Central memory CD8-positive, alpha-beta T cell (primary cell): ENCODE results near the gene FMNL2.

Source experiments
- ATAC-seq: fragments of 150-1000 bp; cut with Tn5 transposase; replicated peaks from 2 replicates; pipeline ENCODE4 v1.10.0; 2022; ENCODE audit warnings: mild to moderate bottlenecking, moderate FRiP score, moderate number of reproducible peaks; ENCODE audit not compliant: poor library complexity, severe bottlenecking; ENCODE audit errors: extremely low read depth
- DNase-seq, 2 donors: peaks; one replicate each; pipeline ENCODE4 v3.0.0; 2021; ENCODE audit warnings: low spot score in 2 of 2
- H3K27ac Mint-ChIP-seq: one replicate; pipeline ENCODE4 v1.8.0; 2022; ENCODE audit warnings: low read depth, mild to moderate bottlenecking, moderate library complexity, mixed read lengths
- H3K27me3 Mint-ChIP-seq: one replicate; pipeline ENCODE4 v1.8.0; 2022; ENCODE audit warnings: mixed read lengths
- H3K36me3 Mint-ChIP-seq: one replicate; pipeline ENCODE4 v1.8.0; 2022; ENCODE audit warnings: mild to moderate bottlenecking, moderate library complexity, mixed read lengths; ENCODE audit not compliant: insufficient read depth
- H3K4me1 Mint-ChIP-seq: one replicate; pipeline ENCODE4 v1.8.0; 2022; ENCODE audit warnings: mixed read lengths
- H3K4me3 Mint-ChIP-seq: one replicate; pipeline ENCODE4 v1.8.0; 2022; ENCODE audit warnings: mild to moderate bottlenecking, moderate library complexity, mixed read lengths
- H3K9me3 Mint-ChIP-seq: one replicate; pipeline ENCODE4 v1.8.0; 2022; ENCODE audit warnings: mixed read lengths

The FMNL2 gene

DNA sequence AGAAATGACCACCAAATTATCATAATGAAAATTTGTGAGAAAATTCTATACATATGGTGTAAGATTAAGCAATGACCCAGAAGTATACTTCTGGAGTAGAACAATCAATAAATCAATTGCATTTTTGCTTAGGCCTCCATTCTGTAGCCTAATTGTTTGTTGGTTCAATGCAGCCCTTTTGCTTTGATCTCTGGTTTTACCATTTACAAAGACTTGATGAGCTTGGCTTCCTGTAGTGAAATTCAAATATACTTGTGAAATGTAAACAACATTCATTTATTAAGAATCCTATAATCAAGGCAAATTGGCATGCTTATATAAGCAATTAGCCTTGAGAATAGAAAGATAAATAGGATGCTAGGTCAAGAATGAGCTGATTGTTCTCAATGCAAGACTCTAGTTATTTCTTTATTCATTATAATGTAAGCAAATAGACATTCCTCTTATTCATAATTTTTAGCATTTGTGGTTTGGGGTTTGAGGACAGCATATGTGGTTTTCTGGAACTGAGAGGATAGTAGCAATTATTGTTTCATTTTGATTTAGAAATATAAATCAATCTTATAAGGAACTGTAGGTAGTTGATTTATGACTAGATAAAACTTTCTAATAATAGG is 9.7 kb downstream of the FMNL2 start:
- H3K36me3 Mint-ChIP-seq, result no peaks in the 10 kb centered on the region
- no peaks in the 10 kb centered on the region for H3K4me1 Mint-ChIP-seq
- H3K27ac Mint-ChIP-seq, result no peak overlapping the region
- H3K4me3 Mint-ChIP-seq, result no peak overlapping the region
- H3K9me3 Mint-ChIP-seq, result no peaks in the 10 kb centered on the region
- DNase-seq (no peak), ATAC-seq (no peak)
- H3K27me3 Mint-ChIP-seq, result no peaks in the 10 kb centered on the region

GRCh38 chr2:152347076-152347475 is 12.1 kb downstream of the FMNL2 start:
- DNase-seq (no peak), ATAC-seq (no peak)
- H3K27me3 Mint-ChIP-seq, result no peaks in the 10 kb centered on the region
- H3K27ac Mint-ChIP-seq, result no peak overlapping the region
- no peak overlapping the region for H3K4me3 Mint-ChIP-seq
- no peaks in the 10 kb centered on the region for H3K4me1 Mint-ChIP-seq
- H3K9me3 Mint-ChIP-seq, result no peaks in the 10 kb centered on the region
- H3K36me3 Mint-ChIP-seq, result no peaks in the 10 kb centered on the region

GRCh38 chr2:152348388-152348787 is 13.4 kb downstream of the FMNL2 start:
- no peaks in the 10 kb centered on the region for H3K36me3 Mint-ChIP-seq
- no peak overlapping the region for H3K4me3 Mint-ChIP-seq
- H3K27me3 Mint-ChIP-seq, result no peaks in the 10 kb centered on the region
- H3K4me1 Mint-ChIP-seq, result no peaks in the 10 kb centered on the region
- no peak overlapping the region for H3K27ac Mint-ChIP-seq
- H3K9me3 Mint-ChIP-seq, result no peaks in the 10 kb centered on the region
- DNase-seq (no peak), ATAC-seq (no peak)

- Mint-ChIP-seq H3K4me1 (no peaks in the 10 kb centered on the region), H3K27ac (no peak overlapping the region), H3K27me3 (no peaks in the 10 kb centered on the region), H3K36me3 (no peaks in the 10 kb centered on the region), H3K4me3 (no peak overlapping the region), H3K9me3 (no peaks in the 10 kb centered on the region)
- ATAC-seq (no peak), DNase-seq (no peak)
These were observed 14.4 kb downstream of the FMNL2 start for GRCh38 chr2:152349416-152349815.

- Mint-ChIP-seq H3K4me3 (no peak overlapping the region), H3K27ac (no peak overlapping the region), H3K36me3 (no peaks in the 10 kb centered on the region), H3K4me1 (no peaks in the 10 kb centered on the region), H3K9me3 (no peaks in the 10 kb centered on the region), H3K27me3 (no peaks in the 10 kb centered on the region)
- ATAC-seq, result no peak
- DNase-seq, result no peak
These were observed 15.2 kb downstream of the FMNL2 start for GRCh38 chr2:152350155-152350679.

DNA sequence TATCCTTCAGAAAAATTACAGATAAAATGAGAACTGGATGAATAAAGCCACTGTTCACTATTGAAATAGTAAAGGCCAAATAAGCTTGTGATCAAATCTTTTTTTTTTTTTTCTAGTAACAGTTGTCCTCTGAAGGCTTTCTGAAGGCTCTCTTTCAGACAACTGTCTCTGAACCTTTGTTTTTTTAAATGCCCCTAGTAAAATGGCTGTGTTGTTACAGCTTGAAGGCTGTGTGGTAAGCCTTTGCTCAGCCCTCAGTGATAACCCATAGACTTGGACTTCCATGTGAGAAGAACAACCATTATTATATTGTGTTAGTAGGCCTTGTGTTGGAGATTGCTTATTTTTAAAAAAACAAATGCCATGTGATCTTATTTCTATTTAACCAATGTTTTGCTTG is 17.6 kb downstream of the FMNL2 start:
- H3K27ac Mint-ChIP-seq, result no peak overlapping the region

DNA sequence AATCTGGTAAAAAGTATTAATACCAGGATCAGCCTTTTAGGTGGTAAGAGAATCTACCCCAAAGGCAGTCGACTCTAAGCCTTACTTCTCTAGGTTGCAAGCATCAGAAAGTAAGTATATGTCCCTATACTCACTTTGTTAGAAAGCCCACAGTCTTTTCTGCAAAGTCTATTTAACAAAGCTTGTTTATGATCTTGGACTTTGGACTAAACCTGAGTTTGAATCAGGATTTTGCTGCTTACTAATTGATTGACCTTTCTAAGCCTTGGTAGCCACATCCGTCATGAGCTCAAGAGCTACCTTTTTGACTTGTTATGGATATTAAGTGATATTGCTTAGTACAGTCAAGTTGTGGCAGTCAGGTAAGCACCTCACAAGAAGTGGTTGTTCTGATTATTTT is 18.4 kb downstream of the FMNL2 start:
- Mint-ChIP-seq H3K27me3 (no peaks in the 10 kb centered on the region), H3K4me3 (no peak overlapping the region), H3K9me3 (peaks cover 6% of the 10 kb centered on the region), H3K27ac (no peak overlapping the region), H3K36me3 (no peaks in the 10 kb centered on the region), H3K4me1 (no peaks in the 10 kb centered on the region)
- ATAC-seq (no peak), DNase-seq (no peak)

More for the DNA sequence above, 17.6 kb downstream of the FMNL2 start:
- no peak overlapping the region for H3K4me3 Mint-ChIP-seq
- H3K9me3 Mint-ChIP-seq, result peaks cover under 1% of the 10 kb centered on the region
- H3K4me1 Mint-ChIP-seq, result no peaks in the 10 kb centered on the region
- H3K36me3 Mint-ChIP-seq, result no peaks in the 10 kb centered on the region
- DNase-seq (no peak), ATAC-seq (no peak)
- H3K27me3 Mint-ChIP-seq, result no peaks in the 10 kb centered on the region

GRCh38 chr2:152354069-152354755 is 19.2 kb downstream of the FMNL2 start:
- no peak overlapping the region for H3K4me3 Mint-ChIP-seq
- no peak overlapping the region for H3K27ac Mint-ChIP-seq
- H3K9me3 Mint-ChIP-seq, result peaks cover 6% of the 10 kb centered on the region
- no peaks in the 10 kb centered on the region for H3K4me1 Mint-ChIP-seq
- H3K27me3 Mint-ChIP-seq, result no peaks in the 10 kb centered on the region
- no peaks in the 10 kb centered on the region for H3K36me3 Mint-ChIP-seq
- no peak for ATAC-seq
- no peak for DNase-seq

- no peaks in the 10 kb centered on the region for H3K36me3 Mint-ChIP-seq
- no peaks in the 10 kb centered on the region for H3K4me1 Mint-ChIP-seq
- no peak for DNase-seq
- no peaks in the 10 kb centered on the region for H3K27me3 Mint-ChIP-seq
- no peak overlapping the region for H3K4me3 Mint-ChIP-seq
- no peak for ATAC-seq
- no peak overlapping the region for H3K27ac Mint-ChIP-seq
- H3K9me3 Mint-ChIP-seq, result peaks cover 6% of the 10 kb centered on the region
These were observed 19.9 kb downstream of the FMNL2 start for GRCh38 chr2:152354909-152355308.

DNA sequence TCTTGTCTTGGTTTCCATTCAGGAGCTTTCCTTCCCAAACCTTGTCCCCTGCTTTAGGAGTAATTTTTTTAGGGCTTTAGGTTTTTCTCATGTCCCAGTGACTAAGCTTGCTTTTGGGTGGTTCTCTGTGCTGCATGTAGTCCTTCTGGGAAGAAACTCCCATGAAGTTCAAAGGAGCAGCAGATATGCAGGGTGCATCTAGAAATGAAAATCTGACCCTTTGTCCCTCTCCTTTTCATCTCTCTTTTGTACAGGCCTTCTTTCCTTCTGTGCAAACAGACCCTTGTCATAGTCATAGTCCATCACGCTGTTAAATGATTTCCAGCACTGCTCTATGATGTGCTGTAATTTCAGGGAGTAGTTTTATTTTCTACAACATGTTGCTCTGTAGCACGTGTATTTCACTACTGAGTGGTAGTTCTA is 20.4 kb downstream of the FMNL2 start:
- no peak overlapping the region for H3K4me3 Mint-ChIP-seq
- H3K4me1 Mint-ChIP-seq, result no peaks in the 10 kb centered on the region
- no peaks in the 10 kb centered on the region for H3K36me3 Mint-ChIP-seq
- DNase-seq (no peak), ATAC-seq (no peak)
- no peaks in the 10 kb centered on the region for H3K27me3 Mint-ChIP-seq
- peaks cover 6% of the 10 kb centered on the region for H3K9me3 Mint-ChIP-seq
- H3K27ac Mint-ChIP-seq, result no peak overlapping the region

DNA sequence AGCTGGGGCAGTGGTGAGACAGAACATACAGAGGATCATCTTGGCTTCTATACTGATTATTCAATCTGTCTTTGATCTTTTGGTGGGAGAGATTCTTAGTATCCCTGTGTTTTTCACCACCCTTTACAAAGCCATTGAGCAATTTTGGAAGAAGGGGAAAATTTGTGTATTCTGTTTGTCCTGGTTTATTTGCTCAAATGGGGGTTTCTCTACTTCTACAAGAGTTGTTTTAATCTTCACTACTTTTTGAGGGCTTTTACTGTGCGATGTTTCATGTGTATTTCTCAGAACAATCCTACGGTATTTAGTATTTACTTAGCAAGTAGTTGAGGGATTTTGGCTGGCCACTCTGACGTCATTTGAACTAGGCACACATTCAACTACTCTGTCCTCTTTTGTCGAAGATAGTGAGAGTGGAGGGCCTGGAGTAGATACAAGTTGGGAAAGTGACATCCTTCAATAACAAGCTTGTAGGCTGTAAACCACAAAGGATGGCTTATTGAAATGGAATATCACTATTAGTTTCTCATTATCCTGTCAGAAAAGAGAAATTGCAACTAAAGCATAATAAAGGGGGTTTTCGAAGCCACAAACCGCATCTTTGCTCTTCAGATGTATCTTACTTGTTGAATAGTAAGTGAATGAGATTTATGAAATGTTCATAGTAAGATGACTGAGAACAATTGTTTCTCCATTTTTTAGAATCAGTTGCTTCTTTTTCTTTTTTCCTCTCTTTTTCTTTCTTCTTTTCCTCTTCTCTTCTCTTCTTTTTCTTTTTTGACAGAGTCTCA is 24.8 kb downstream of the FMNL2 start:
- Mint-ChIP-seq H3K4me1 (no peaks in the 10 kb centered on the region), H3K27ac (no peak overlapping the region), H3K4me3 (no peak overlapping the region), H3K36me3 (no peaks in the 10 kb centered on the region), H3K9me3 (peaks cover 6% of the 10 kb centered on the region), H3K27me3 (peaks cover 19% of the 10 kb centered on the region)
- no peak for DNase-seq
- ATAC-seq, result no peak

DNA sequence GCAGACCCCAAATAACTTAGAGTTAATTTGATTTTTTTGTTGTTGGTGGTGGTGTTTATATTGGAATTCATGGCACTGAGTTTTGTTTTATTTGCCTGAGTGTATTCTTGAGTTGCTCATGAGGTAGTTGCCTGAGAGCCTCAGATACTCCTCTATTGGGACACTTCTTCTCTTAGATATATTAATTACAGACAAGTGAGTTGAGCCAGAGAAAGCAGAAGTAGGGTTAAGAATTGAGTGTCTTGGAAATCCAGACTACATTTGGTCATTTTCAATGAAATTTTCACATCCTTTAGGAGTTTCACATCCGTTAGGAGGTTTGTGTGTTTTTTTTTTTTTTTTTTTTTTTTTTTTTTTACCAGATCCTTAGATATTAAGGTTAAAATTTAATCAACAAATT is 29.0 kb downstream of the FMNL2 start:
- Mint-ChIP-seq H3K27ac (no peak overlapping the region), H3K4me1 (no peaks in the 10 kb centered on the region), H3K36me3 (no peaks in the 10 kb centered on the region), H3K9me3 (no peaks in the 10 kb centered on the region), H3K27me3 (peaks cover 31% of the 10 kb centered on the region), H3K4me3 (no peak overlapping the region)
- DNase-seq (no peak), ATAC-seq (no peak)
